ENCODE results near the gene LARGE1.

Gene LARGE1

DNA sequence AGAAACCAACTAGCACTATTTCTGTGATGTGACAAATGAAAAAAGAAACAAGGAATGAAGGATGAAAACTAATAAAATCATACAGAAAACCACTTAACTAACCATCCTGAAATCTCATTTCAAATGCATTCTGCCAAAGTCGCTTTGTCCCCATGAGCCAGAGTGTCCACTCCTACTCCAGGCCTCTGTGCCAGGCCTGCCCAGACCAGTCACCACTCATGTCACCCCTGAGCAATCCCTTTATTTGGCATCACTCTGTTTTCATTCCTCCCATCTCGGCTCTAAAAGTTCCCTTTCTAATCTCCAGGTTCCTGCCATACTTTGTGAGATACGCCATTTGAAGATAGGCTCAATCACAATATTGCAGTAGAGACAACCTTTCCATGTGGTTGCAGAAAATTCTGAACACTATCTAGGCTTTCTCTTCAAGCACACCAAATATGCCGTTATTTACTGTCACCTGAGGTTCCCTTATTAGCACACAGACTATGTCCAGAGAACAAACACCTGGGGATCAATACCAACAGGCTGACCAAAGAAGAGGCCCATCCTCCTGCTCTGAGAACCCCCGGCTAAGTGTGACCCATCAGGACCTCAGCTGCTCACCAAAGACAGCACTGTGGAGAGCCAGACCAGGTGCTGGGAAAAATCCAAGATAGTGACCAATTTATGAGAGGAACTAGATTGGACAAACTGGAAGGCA is 202.4 kb downstream of the LARGE1 start:
- no peak overlapping the region for H3K4me3 ChIP-seq
- H4K20me1 ChIP-seq: no peaks in the 10 kb centered on the region
- no peak overlapping the region for H3K27ac ChIP-seq
- H3K27me3 ChIP-seq: no peaks in the 10 kb centered on the region
- TF ChIP-seq Cebpa-rat (IDR thresholded peaks at IDR 0.05): no peak
- no peak overlapping the region for H3K4me2 ChIP-seq
- H3K9me3 ChIP-seq: peaks cover 40% of the 10 kb centered on the region
- H3K9ac ChIP-seq: no peak overlapping the region
- peaks cover 27% of the 10 kb centered on the region; the same call in 1 of the 2 replicates for H3K36me3 ChIP-seq
- H3K4me1 ChIP-seq: peaks cover 7% of the 10 kb centered on the region

DNA sequence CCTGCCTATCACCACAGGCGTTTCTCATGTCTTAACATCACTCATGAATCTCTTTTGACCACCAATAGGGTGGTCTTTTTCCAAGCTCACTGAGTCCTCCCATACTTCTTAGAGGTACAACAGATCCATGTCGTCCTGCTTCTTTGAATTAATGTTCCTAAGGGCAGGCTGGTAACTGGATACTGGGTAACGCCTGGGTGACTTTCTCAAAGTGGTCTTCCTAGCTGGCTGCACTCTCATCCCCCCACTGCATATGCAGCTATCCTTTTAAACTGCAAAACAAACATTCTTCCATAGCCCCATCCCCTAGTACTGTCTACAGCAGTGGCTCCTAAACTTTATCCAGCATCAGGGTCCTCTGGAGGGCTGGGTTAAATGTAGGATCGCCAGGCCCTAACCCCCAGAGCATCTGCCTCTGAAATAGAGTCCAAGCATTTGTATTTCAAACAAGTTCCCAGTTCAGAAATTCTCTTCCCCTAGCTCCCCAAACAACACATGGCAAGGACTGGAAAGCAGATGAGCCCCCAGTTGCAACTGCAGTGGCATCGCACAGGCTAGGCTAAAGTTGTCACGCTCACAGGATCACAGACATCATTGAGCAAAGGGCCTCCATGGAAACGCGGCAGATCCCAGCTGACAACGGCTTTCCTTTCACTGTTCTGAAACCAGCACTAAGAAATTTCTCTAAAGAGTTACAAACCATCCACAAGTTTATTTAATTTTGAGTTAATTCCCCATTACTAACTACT is 204.9 kb downstream of the LARGE1 start:
- no peak overlapping the region for H3K4me3 ChIP-seq
- peaks cover 20% of the 10 kb centered on the region; the same call in 1 of the 2 replicates for H3K36me3 ChIP-seq

DNA sequence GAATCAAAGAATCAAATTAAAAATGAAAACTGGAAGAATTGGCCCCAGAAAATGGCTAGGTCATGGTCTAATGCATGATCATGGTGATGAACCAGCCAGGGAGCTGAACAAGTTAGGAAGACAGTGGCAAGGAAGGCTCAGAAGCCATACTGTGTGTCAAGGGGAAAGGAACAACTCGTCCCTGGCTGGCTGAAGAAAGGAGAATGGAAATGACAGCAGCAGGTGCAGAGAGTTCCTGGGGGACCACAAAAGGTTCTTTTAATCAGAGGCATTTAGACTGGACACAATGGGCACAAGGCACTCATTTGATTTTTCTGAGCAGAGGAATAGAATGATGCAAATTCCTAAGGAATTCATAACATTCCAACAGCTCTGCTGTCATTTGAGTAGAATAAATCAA is 209.9 kb downstream of the LARGE1 start:
- no peak for TF ChIP-seq Cebpa-rat (IDR thresholded peaks at IDR 0.05)
- Histone ChIP-seq H3K4me1 (peaks cover under 1% of the 10 kb centered on the region; the same call in 1 of the 2 replicates), H3K27ac (no peak overlapping the region), H3K9ac (no peak overlapping the region), H3K4me3 (no peak overlapping the region), H3K9me3 (peaks cover 25% of the 10 kb centered on the region), H3K4me2 (no peak overlapping the region), H4K20me1 (no peaks in the 10 kb centered on the region), H3K36me3 (peaks cover 15% of the 10 kb centered on the region; the same call in 1 of the 2 replicates), H3K27me3 (no peaks in the 10 kb centered on the region)

More for the DNA sequence above, 204.9 kb downstream of the LARGE1 start:
- H3K4me2 ChIP-seq: no peak overlapping the region
- peaks cover 7% of the 10 kb centered on the region for H3K4me1 ChIP-seq
- H3K9ac ChIP-seq: no peak overlapping the region
- H3K27me3 ChIP-seq: no peaks in the 10 kb centered on the region
- H3K9me3 ChIP-seq: peaks cover 36% of the 10 kb centered on the region
- no peaks in the 10 kb centered on the region for H4K20me1 ChIP-seq
- TF ChIP-seq Cebpa-rat (IDR thresholded peaks at IDR 0.05): no peak
- H3K27ac ChIP-seq: no peak overlapping the region

DNA sequence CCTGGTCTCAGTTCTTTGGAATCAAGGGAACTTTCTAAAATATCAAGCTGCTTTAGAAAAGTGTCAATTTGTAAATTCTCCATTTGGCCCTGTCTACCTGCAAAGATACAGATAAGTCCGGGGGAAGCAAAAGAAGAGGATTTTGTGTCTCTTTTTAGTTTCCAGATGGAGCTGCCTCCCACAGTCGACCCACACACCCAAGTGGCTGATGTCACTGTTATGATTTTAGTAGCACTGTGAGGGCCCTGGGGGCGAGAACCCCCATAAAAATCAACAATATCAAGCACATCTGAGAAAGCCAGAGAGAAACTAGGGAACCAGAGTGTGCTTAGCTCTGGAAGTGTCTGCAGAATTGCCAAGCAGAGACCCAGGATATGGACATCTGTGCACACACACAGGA is 212.7 kb downstream of the LARGE1 start:
- Histone ChIP-seq H4K20me1 (no peaks in the 10 kb centered on the region), H3K4me3 (no peak overlapping the region), H3K27ac (no peak overlapping the region), H3K4me2 (no peak overlapping the region), H3K9me3 (peaks cover 8% of the 10 kb centered on the region), H3K36me3 (peaks cover 9% of the 10 kb centered on the region; the same call in 1 of the 2 replicates), H3K4me1 (no peaks in the 10 kb centered on the region), H3K27me3 (no peaks in the 10 kb centered on the region), H3K9ac (no peak overlapping the region)
- no peak for TF ChIP-seq Cebpa-rat (IDR thresholded peaks at IDR 0.05)

DNA sequence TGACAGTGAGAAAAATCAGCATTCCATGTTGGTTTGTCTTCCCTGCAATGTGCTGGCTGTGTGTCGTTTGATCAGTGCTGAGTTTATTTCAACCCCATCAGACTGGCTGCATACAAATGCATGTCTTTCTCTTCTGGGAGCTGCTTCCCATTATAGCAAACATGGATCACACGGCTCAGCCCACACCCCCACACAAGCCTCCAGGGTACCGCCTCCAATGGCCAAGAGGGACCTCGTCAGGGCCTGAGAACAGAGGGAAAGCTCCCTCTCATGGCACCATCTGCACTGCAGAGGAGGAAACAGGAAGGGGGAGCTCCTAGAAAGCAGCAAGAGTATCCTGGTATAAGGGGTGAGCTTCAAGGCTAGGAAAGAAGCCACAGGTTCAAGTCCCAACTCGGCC is 214.2 kb downstream of the LARGE1 start:
- Histone ChIP-seq H3K4me3 (no peak overlapping the region), H3K27ac (no peak overlapping the region), H3K27me3 (no peaks in the 10 kb centered on the region), H3K36me3 (peaks cover 16% of the 10 kb centered on the region; the same call in 1 of the 2 replicates), H3K4me1 (no peaks in the 10 kb centered on the region), H3K9me3 (peaks cover 8% of the 10 kb centered on the region), H3K9ac (no peak overlapping the region), H3K4me2 (no peak overlapping the region), H4K20me1 (no peaks in the 10 kb centered on the region)
- no peak for TF ChIP-seq Cebpa-rat (IDR thresholded peaks at IDR 0.05)

DNA sequence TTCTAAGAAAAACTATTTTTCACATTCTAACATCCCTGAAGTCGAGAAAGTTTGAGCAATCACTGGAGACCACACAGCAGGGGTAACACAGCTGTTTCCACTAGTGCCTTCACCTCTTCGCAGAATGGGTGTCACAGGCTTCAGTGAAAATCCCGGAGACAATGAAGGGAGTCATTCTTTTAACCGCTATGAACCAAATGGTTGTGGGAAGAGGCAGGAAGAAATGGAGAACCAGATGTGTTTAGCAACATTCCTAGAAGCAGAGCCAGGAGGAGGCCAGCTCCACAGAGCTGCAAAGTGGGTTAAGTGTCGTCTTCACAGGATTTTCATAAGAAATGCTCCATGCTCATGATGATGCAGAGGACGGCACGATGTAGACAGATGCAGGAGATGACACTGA is 221.1 kb downstream of the LARGE1 start:
- no peak for TF ChIP-seq Cebpa-rat (IDR thresholded peaks at IDR 0.05)
- no peak overlapping the region for H3K4me3 ChIP-seq

DNA sequence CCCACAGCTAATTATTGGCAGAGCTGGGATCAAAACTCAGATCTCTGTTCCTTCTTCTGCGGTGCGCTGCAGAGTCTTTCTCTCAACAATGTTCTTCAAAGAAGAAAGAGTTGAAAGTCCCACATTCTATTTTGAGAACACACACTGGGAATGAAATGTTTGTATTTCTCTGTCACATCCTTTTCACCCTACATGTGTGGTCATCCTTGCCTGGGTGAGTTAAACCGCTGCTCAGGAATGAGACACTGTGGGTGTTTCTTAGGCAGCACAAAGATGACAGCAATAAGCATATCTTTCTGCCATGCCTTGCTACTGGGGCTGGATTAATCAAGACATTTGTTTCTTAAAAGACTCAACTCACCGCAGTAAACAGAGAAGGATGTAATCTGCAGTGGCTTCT is 222.6 kb downstream of the LARGE1 start:
- H3K4me2 ChIP-seq: no peak overlapping the region
- H3K27me3 ChIP-seq: no peaks in the 10 kb centered on the region
- H3K4me1 ChIP-seq: peaks cover 7% of the 10 kb centered on the region; the same call in 1 of the 2 replicates
- no peak for TF ChIP-seq Cebpa-rat (IDR thresholded peaks at IDR 0.05)
- no peaks in the 10 kb centered on the region for H4K20me1 ChIP-seq
- H3K4me3 ChIP-seq: no peak overlapping the region
- H3K9ac ChIP-seq: no peak overlapping the region
- H3K36me3 ChIP-seq: peaks cover 32% of the 10 kb centered on the region
- H3K9me3 ChIP-seq: no peaks in the 10 kb centered on the region
- no peak overlapping the region for H3K27ac ChIP-seq

More for the DNA sequence above, 221.1 kb downstream of the LARGE1 start:
- H3K4me1 ChIP-seq: peaks cover 7% of the 10 kb centered on the region; the same call in 1 of the 2 replicates
- no peak overlapping the region for H3K9ac ChIP-seq
- peaks cover 8% of the 10 kb centered on the region for H3K9me3 ChIP-seq
- peaks cover 39% of the 10 kb centered on the region for H3K36me3 ChIP-seq
- H3K4me2 ChIP-seq: no peak overlapping the region
- H3K27me3 ChIP-seq: no peaks in the 10 kb centered on the region
- H3K27ac ChIP-seq: no peak overlapping the region
- H4K20me1 ChIP-seq: no peaks in the 10 kb centered on the region

DNA sequence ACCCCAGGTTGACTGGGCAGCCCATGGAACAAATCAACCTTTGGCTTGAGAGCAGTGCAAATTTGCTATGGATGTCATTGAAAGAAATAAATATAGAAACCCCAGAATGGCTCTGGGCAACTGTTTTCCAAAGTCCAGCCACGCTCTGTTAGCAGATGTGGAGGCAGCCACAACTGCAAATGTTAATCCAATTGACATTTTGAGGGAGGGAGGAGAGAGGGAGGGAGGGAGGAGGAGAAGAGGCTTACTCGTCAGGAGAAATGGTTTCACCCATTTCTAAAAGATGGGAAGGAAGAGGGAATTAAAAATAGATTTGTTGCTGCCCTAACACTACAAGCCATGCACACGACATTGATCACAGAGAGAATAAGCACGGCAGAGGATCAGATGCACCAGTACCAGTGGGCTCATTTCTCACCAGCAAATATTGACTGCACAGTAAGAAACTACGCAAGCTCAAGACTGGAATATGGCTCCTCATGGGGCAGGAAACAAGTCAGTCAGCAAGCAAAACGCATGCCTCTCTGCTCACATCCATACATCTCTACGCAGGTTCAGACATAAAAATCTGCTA is 229.1 kb downstream of the LARGE1 start:
- Histone ChIP-seq H3K36me3 (peaks cover 4% of the 10 kb centered on the region; the same call in 1 of the 2 replicates), H3K27me3 (no peaks in the 10 kb centered on the region), H3K4me1 (peaks cover 8% of the 10 kb centered on the region; the same call in 1 of the 2 replicates), H3K4me2 (no peak overlapping the region), H3K27ac (no peak overlapping the region), H4K20me1 (no peaks in the 10 kb centered on the region), H3K9me3 (no peaks in the 10 kb centered on the region), H3K9ac (no peak overlapping the region), H3K4me3 (no peak overlapping the region)
- no peak for TF ChIP-seq Cebpa-rat (IDR thresholded peaks at IDR 0.05)

DNA sequence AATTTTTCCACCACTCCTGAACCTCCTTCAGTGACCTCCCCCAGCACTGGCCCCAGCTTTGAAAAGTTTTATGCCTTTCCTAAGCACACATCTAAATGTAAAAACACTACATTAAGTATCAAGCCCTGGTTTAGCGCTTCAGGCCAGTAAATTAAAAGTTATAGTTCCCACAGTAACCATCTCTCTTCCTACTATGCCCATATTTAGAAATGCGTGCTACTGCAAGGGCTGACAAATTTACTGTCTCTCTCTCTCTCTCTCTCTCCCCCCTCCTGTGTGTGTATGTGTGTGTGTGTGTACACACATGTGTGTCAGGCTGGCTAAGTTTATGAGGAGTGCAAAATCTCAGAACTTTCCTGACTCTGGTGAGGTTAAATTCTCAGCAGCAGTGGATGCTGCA is 231.4 kb downstream of the LARGE1 start:
- Histone ChIP-seq H3K27me3 (no peaks in the 10 kb centered on the region), H3K9me3 (no peaks in the 10 kb centered on the region), H3K4me1 (peaks cover 8% of the 10 kb centered on the region; the same call in 1 of the 2 replicates), H3K4me3 (no peak overlapping the region), H3K9ac (no peak overlapping the region), H4K20me1 (no peaks in the 10 kb centered on the region), H3K27ac (no peak overlapping the region), H3K36me3 (peaks cover 4% of the 10 kb centered on the region; the same call in 1 of the 2 replicates), H3K4me2 (no peak overlapping the region)
- TF ChIP-seq Cebpa-rat (IDR thresholded peaks at IDR 0.05): no peak
